NCI-H2081 treated with DMSO at 0.1 percent for 48 hours (cell line): ENCODE data around the gene CNTN6.

Experiments used
- DNase-seq: peaks from one replicate; lab custom pipeline; 2025; lab: John Stamatoyannopoulos, UW

CNTN6 gene

GRCh38 chr3:1092771-1093170 lies at the start of gene CNTN6:
CNTN6 (plus strand) TSS chr3:1093024; CDS start chr3:1148009, 54,985 bp downstream.
- DNase-seq: no peak

DNA sequence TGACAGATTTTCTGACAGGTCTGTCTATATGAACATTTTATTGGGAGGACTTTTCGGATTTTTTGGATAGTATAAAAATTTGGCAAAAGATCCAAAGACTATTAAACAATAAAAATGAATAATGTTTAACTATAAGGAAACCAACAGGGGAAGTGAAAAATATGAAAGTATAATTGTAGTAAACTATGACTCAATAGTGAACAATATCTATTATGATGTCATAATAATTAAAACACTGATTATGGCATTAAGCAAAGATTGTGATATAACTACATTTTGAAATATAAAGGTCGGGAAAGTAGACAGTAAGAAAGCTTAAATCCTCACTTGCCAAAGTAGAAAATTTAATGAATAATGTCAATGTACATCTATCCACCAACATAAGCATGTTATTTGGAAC lies 44.3 kb upstream of the CNTN6 start:
- DNase-seq: no peak

DNA sequence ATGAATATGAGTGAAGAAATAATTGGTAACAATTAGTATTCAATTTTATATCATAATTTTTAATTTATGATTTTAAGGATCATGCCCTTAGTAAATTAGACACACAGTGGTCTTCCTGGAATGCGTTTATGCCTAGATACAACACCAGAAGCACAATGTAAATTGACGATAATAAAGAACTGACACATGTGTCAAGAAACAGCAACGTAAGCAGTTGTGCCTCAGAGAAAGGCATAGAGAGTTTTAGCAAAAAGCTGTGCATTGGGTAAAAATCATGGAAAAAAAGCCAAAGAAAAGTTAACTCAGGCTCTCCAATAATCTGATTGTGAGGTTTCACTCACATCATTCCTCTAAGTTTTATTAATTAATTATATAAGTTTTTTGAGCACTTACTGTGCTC lies 37.0 kb upstream of the CNTN6 start:
- DNase-seq: no peak

DNA sequence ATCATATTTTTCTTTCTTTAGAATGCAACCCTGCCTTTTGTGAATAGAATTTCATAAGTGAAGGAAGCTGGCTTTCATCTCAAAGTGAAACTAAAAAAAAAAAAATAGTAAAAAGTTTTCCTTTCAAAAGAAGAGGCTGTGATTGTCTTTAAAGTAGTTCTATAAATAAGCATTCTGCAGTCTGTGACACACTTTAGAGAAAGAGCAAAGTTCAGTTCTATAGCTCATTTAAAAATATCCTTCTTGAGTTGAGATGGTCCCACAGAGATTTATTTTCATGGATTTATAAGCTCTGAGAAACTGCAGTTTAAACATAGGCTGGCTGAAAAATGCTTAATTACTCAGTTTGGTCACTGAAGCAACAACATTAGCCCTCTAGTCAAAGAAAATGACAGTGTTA lies 36.1 kb upstream of the CNTN6 start:
- no peak for DNase-seq

DNA sequence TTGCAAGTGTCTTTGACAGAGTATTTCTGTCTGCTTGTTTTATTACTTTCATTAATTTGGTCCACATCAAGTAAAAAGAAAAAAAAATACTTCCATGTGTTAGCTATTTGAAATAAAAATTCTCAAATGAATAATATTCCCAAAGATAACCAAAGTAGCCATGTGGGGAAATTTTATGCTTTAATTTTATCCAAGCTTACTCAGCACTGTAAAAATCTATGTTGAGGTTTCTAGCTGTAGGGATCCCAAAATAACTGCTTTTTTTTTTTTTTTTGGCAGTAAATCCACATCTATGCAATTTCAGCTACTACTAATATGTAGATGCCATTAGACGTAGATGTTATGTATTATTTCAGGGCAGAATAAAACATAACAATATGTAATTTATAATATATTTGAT lies 35.4 kb upstream of the CNTN6 start:
- no peak for DNase-seq

GRCh38 chr3:1068985-1069384 lies 23.8 kb upstream of the CNTN6 start:
- DNase-seq: no peak

- no peak for DNase-seq
These were observed 20.8 kb upstream of the CNTN6 start for GRCh38 chr3:1072041-1072440.

- DNase-seq: no peak
These were observed 13.2 kb upstream of the CNTN6 start for GRCh38 chr3:1079662-1080061.

- DNase-seq: no peak
These were observed 10.7 kb upstream of the CNTN6 start for GRCh38 chr3:1082108-1082507.

- no peak for DNase-seq
These were observed 5.7 kb upstream of the CNTN6 start for GRCh38 chr3:1087066-1087560.

DNA sequence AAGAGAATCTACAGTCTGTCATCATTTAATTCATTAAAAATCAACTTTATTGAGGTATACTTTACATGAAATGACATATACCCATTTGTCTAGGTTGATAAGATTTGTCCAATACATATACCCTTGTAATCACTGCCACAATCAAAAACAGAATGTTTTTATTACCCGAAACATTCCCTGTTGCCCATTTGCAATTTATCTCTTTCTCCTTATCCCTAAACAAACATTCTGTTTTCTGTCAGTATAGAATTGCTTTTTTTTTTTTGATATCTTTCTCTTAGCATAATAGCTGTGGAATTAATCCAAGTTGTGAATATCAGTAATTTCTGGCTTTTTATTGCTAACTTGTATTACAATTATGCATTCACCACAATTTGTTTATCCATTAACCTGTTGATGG lies 4.3 kb upstream of the CNTN6 start:
- no peak for DNase-seq

GRCh38 chr3:1091286-1091685 lies 1.5 kb upstream of the CNTN6 start:
- no peak for DNase-seq

GRCh38 chr3:1092061-1092460 lies 763 bp upstream of the CNTN6 start:
- DNase-seq: no peak

DNA sequence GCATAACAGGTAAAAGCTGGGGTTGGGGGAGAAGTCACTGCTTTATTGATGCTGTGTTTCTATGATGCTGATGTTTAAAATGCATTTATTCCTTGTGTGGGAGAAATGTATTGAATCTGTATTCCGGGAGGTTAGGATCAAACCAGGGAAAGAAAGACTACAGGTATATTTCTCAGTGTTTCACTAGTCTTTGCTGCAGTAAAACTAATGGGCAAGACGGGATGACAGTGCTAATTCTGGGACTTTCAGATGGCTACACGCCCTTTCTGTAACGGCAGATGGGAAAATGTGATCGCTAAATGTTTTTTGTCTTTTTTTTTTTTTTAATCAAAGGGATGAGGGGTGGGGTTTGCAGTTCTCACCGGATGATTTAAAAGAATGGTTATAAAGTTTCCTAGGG lies 393 bp downstream of the CNTN6 start:
- DNase-seq: no peak

DNA sequence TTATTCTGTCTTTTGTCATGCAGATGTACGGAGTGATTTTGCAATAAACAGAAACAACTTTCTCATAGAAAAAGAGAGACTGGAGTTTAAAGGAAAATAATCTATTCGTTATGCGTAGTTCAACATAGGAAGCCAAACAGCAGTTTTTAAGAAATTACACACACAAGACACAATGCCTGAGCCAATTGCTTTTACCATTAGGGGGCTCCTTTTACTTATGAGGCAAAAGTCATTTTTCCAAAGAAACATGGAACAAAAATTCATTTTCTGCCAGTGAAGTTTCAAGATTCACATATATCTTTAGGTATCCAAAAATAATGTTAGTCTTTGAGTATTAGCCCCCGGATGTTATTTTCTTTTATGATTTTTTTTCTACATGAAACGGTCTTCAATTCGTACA lies 10.7 kb downstream of the CNTN6 start:
- DNase-seq: no peak

GRCh38 chr3:1117843-1118473 lies 25.1 kb downstream of the CNTN6 start:
- no peak for DNase-seq

DNA sequence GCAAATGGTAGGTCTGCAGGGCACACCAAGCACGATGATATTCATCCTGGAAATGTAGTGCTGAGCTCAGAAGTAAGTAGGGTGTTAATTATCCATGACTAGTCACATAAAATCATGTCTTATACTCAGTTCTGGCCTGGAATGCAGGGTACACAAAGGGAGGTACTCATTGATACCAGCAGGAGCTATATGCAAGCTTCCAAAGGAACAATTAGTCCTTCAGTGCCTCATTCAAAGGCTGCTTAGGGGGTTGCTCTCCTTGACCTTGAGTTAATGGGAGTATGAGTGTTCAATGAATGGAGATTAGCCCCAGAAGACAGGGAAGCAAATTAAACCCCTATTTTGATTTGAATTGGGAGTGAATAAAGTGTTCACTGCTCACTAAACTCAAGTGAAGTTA lies 38.3 kb downstream of the CNTN6 start:
- DNase-seq: no peak

- DNase-seq: no peak
These were observed 42.4 kb downstream of the CNTN6 start for GRCh38 chr3:1135194-1135593.

DNA sequence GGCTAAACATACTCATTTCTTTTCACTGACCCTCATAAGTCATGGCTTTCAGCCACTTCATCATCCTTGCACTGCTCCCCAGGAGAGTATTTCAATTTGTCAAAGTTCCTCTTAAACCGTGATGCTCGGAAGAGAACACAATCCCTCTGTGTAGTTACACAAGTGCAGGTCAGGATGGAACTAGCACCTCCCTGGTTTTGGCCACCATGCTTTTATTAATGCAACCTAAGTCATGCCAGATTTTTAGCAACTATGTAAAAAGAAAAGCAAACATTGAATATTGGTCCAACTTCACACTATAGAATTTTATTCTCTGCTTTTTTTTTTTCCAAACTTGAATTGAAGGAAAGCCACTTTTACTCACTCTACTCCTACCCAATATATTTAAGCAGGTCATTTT lies 45.2 kb downstream of the CNTN6 start:
- no peak for DNase-seq

DNA sequence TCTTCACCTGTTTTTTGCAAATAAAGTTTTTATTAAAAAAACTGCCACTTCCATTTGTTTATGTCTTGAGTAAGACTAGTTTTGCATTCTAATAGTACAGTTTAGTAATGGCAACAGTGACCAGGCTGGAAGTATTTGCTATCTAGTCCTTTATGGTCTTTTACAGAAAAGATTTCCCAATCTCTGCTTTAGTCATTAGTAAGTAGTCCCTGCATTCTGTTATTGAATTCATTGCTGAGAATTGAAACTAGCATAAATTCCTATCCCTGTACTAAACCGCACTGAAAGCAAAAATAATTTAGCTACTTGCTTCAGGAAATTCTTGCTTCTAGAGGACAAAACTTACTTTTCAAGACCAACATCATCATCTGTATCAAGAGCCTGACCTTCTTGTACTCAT lies 46.2 kb downstream of the CNTN6 start:
- no peak for DNase-seq

- DNase-seq: no peak
These were observed 54.5 kb downstream of the CNTN6 start for GRCh38 chr3:1147326-1147725.

- no peak for DNase-seq
These were observed 55.0 kb downstream of the CNTN6 start for GRCh38 chr3:1147819-1148218.

DNA sequence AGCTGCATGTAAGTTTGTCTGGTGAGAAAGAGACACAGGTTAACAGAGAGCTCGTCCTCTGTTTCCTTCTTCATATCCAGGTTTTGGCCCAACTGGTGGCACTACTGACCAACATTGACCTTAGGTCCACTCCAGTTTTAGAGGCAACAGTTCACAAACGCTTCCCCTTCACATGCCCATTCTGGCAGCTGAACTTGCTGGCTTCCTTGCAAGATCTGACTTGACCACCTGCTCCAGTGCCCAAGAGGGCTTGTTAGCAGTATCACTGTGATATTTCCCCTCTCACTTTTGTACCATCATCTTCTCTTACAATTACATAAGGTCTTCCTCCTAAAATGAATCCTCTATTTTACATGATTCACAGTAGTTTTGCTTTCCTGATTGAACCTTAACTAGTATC lies 71.3 kb downstream of the CNTN6 start:
- DNase-seq: no peak

- DNase-seq: no peak
These were observed 78.5 kb downstream of the CNTN6 start for GRCh38 chr3:1171320-1171719.

GRCh38 chr3:1172644-1173043 lies 79.8 kb downstream of the CNTN6 start:
- DNase-seq: no peak
